ENCODE results near the gene TRAPPC6A. TPM values are rescaled to one million over a fixed set of nuclear protein-coding genes. Genes with fewer than 3 reads are reported as not detected.

TRAPPC6A gene
- total RNA-seq, 1 donor from 2014 or later = 14.7 TPM

DNA sequence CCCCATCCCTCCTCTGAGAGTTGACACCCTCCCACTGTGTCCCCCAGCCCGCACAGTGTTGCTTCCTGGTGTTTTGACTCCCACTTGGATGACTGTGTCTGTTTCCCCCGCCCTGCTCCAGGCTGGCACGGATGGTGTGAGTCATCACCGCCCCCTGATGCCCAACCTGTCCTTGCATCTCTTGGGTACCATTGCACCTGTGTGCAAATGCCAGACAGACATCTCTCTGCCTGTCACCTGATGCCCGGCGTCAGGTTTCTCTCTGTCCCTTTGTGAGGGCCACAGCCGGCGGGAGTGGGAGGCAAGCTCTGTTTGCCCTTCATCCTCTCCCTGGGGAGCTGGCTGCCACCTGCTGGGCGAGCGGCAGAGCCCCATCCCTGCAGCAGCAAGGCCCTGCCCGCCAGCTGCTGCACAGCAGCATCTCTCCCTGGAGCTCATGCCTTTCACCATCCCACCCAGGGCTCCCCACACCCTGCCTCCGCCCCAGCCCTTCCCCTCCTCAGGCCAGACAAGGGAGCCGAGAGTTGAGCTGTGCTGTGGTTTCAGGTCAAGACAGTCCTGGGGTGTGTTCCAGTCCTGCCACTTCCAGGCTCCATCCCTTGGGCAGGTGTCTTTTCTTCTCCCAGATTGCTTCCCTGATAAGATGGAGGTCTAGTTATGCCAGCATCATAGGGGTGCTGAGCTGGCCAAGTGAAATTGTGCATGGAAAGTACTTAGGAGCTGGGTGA, 47.0 kb downstream of the TRAPPC6A start:
- Histone ChIP-seq H4K20me1 (ENCODE audit: insufficient read depth, low read length) (peaks cover 91% of the 10 kb centered on the region), H3K36me3 (ENCODE audit: insufficient read depth, low read length) (no peaks in the 10 kb centered on the region), H3K9ac (ENCODE audit: low read length) (peak overlapping the region; percentile 40), H3K27ac (ENCODE audit: low read depth, low read length) (no peak overlapping the region), H3K4me1 (ENCODE audit: insufficient read depth, low read length) (peaks cover 5% of the 10 kb centered on the region), H3K4me2 (ENCODE audit: low read length) (no peak overlapping the region), H2AFZ (ENCODE audit: low read depth, low read length) (no peak overlapping the region), H3K79me2 (ENCODE audit: insufficient read depth, low read length) (peaks cover 79% of the 10 kb centered on the region), H3K9me3 (ENCODE audit: insufficient read depth, low read depth, low read length) (no peaks in the 10 kb centered on the region), H3K4me3 (ENCODE audit: insufficient read depth, low read depth, low read length) (no peak overlapping the region), H3K27me3 (ENCODE audit: insufficient read depth, low read length) (no peaks in the 10 kb centered on the region)
- H3K4me1 Mint-ChIP-seq (ENCODE audit: low read depth, unreplicated experiment) = peaks cover 4% of the 10 kb centered on the region
- DNase-seq (ENCODE audit: low read depth) = no peak
- H3K9me3 Mint-ChIP-seq (ENCODE audit: unreplicated experiment) = no peaks in the 10 kb centered on the region
- H3K27me3 Mint-ChIP-seq (ENCODE audit: low read depth, unreplicated experiment) = no peaks in the 10 kb centered on the region
- H3K27ac Mint-ChIP-seq (ENCODE audit: unreplicated experiment) = no peak overlapping the region
- TF ChIP-seq, protein P1, sequence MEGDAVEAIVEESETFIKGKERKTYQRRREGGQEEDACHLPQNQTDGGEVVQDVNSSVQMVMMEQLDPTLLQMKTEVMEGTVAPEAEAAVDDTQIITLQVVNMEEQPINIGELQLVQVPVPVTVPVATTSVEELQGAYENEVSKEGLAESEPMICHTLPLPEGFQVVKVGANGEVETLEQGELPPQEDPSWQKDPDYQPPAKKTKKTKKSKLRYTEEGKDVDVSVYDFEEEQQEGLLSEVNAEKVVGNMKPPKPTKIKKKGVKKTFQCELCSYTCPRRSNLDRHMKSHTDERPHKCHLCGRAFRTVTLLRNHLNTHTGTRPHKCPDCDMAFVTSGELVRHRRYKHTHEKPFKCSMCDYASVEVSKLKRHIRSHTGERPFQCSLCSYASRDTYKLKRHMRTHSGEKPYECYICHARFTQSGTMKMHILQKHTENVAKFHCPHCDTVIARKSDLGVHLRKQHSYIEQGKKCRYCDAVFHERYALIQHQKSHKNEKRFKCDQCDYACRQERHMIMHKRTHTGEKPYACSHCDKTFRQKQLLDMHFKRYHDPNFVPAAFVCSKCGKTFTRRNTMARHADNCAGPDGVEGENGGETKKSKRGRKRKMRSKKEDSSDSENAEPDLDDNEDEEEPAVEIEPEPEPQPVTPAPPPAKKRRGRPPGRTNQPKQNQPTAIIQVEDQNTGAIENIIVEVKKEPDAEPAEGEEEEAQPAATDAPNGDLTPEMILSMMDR (IDR thresholded peaks at IDR 0.05; ENCODE audit: insufficient read depth, low read depth, low read length) = no peak
- TF ChIP-seq EZH2 (IDR thresholded peaks at IDR 0.05; ENCODE audit: insufficient read depth, low read length) = no peak
- H3K36me3 Mint-ChIP-seq (ENCODE audit: low read depth, unreplicated experiment) = peaks cover 9% of the 10 kb centered on the region
- no peak overlapping the region for H3K4me3 Mint-ChIP-seq (ENCODE audit: unreplicated experiment)
- no peak for FAIRE-seq

DNA sequence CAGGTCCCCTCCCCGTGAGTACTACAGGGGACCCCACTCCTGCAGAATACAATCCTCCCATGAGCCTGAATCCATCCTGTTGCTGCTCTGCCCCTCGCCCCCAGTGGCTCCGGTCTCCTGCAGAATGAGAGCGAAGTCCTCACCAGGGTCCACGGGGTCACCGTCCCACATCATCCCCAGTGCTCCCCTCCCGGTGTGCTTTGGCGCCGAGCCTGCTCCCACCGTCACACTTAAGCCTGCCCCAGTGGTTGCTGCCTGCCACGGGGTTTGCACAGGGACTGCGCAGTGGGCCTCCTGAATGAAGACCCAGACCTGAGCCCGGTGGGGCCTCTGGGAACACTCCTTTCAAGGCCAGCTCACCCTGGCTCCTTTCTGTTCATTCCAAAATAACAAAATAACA, 47.8 kb downstream of the TRAPPC6A start:
- H3K27me3 ChIP-seq (ENCODE audit: insufficient read depth, low read length) = no peaks in the 10 kb centered on the region
- no peak overlapping the region for H3K4me2 ChIP-seq (ENCODE audit: low read length)
- Mint-ChIP-seq H3K4me3 (ENCODE audit: unreplicated experiment) (peak overlapping the region; percentile 40), H3K4me1 (ENCODE audit: low read depth, unreplicated experiment) (peaks cover 3% of the 10 kb centered on the region), H3K27ac (ENCODE audit: unreplicated experiment) (no peak overlapping the region), H3K9me3 (ENCODE audit: unreplicated experiment) (no peaks in the 10 kb centered on the region), H3K27me3 (ENCODE audit: low read depth, unreplicated experiment) (no peaks in the 10 kb centered on the region), H3K36me3 (ENCODE audit: low read depth, unreplicated experiment) (peaks cover 9% of the 10 kb centered on the region)
- H4K20me1 ChIP-seq (ENCODE audit: insufficient read depth, low read length) = peaks cover 92% of the 10 kb centered on the region
- peak overlapping the region; percentile 40 for H3K9ac ChIP-seq (ENCODE audit: low read length)
- no peak for DNase-seq (ENCODE audit: low read depth)
- H2AFZ ChIP-seq (ENCODE audit: low read depth, low read length) = no peak overlapping the region
- no peak for FAIRE-seq
- peaks cover 81% of the 10 kb centered on the region for H3K79me2 ChIP-seq (ENCODE audit: insufficient read depth, low read length)
- no peaks in the 10 kb centered on the region for H3K9me3 ChIP-seq (ENCODE audit: insufficient read depth, low read depth, low read length)
- H3K36me3 ChIP-seq (ENCODE audit: insufficient read depth, low read length) = no peaks in the 10 kb centered on the region
- no peak overlapping the region for H3K4me3 ChIP-seq (ENCODE audit: insufficient read depth, low read depth, low read length)
- no peak overlapping the region for H3K27ac ChIP-seq (ENCODE audit: low read depth, low read length)
- peaks cover 5% of the 10 kb centered on the region for H3K4me1 ChIP-seq (ENCODE audit: insufficient read depth, low read length)
- no peak for TF ChIP-seq EZH2 (IDR thresholded peaks at IDR 0.05; ENCODE audit: insufficient read depth, low read length)
- TF ChIP-seq, protein P1 (IDR thresholded peaks at IDR 0.05; ENCODE audit: insufficient read depth, low read depth, low read length) = no peak

DNA sequence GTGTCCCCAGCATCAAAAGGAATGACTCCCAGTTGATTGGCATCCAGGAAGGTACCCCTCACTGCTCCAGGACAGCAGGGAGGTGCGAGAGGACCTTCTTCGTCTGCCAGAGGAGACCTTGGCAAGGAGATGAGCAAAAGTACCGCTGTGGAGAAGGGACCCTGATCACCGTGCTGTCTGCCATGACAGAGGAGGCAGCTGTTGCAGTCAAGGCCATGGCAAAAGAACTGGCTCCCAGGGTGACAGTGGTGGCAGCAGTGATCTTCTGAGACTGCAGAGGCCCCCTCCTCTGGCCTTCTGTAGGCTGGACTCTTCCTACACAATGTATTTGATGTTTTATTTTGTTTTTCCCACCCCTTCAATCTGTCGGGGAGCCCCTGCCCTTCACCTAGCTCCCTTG, 49.2 kb downstream of the TRAPPC6A start:
- no peak overlapping the region for H3K4me3 Mint-ChIP-seq (ENCODE audit: unreplicated experiment)
- FAIRE-seq = no peak

More for the DNA sequence above, 49.2 kb downstream of the TRAPPC6A start:
- Histone ChIP-seq H3K9me3 (ENCODE audit: insufficient read depth, low read depth, low read length) (no peaks in the 10 kb centered on the region), H3K27ac (ENCODE audit: low read depth, low read length) (no peak overlapping the region), H3K4me1 (ENCODE audit: insufficient read depth, low read length) (peaks cover 5% of the 10 kb centered on the region), H3K4me3 (ENCODE audit: insufficient read depth, low read depth, low read length) (no peak overlapping the region), H3K27me3 (ENCODE audit: insufficient read depth, low read length) (no peaks in the 10 kb centered on the region), H3K36me3 (ENCODE audit: insufficient read depth, low read length) (no peaks in the 10 kb centered on the region), H2AFZ (ENCODE audit: low read depth, low read length) (no peak overlapping the region), H3K79me2 (ENCODE audit: insufficient read depth, low read length) (peaks cover 82% of the 10 kb centered on the region), H3K9ac (ENCODE audit: low read length) (no peak overlapping the region), H3K4me2 (ENCODE audit: low read length) (no peak overlapping the region), H4K20me1 (ENCODE audit: insufficient read depth, low read length) (peaks cover 94% of the 10 kb centered on the region)
- TF ChIP-seq EZH2 (IDR thresholded peaks at IDR 0.05; ENCODE audit: insufficient read depth, low read length) = no peak
- TF ChIP-seq, protein P1 (IDR thresholded peaks at IDR 0.05; ENCODE audit: insufficient read depth, low read depth, low read length) = no peak
- peaks cover 3% of the 10 kb centered on the region for H3K4me1 Mint-ChIP-seq (ENCODE audit: low read depth, unreplicated experiment)
- DNase-seq (ENCODE audit: low read depth) = no peak
- H3K27me3 Mint-ChIP-seq (ENCODE audit: low read depth, unreplicated experiment) = no peaks in the 10 kb centered on the region
- peaks cover 6% of the 10 kb centered on the region for H3K36me3 Mint-ChIP-seq (ENCODE audit: low read depth, unreplicated experiment)
- H3K9me3 Mint-ChIP-seq (ENCODE audit: unreplicated experiment) = no peaks in the 10 kb centered on the region
- H3K27ac Mint-ChIP-seq (ENCODE audit: unreplicated experiment) = no peak overlapping the region
